ENCODE measurements around the gene H19. TPM values are rescaled to one million over a fixed set of nuclear protein-coding genes. Genes with fewer than 3 reads are reported as not detected.

Gene H19
- total RNA-seq, 1 donor from 2014 or later, result 46.9 TPM

DNA sequence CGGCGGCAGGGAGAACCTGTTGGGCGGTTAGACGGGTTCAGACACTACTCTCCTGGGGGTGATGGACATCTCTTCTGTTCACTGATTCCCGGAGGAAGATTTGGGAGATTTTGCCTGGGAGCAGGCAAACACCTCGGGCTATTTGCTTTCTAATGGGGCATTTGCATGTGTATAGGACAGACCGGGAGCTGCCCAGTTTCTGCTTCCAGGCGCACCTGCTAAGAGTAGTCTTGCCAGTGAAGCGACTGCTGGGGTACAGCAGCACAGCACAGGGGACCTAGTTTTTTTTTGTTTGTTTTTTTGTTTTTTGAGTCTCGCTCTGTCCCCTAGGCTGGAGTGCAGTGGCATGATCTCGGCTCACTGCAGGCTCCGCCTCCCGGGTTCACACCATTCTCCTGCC, 6.8 kb upstream of the H19 start:
- no peak for DNase-seq
- H3K4me3 Mint-ChIP-seq (ENCODE audit: unreplicated experiment), result no peak overlapping the region
- H3K36me3 Mint-ChIP-seq (ENCODE audit: unreplicated experiment), result no peaks in the 10 kb centered on the region
- H3K27ac Mint-ChIP-seq (ENCODE audit: unreplicated experiment), result no peak overlapping the region
- H3K9me3 Mint-ChIP-seq (ENCODE audit: unreplicated experiment), result no peaks in the 10 kb centered on the region
- TF ChIP-seq, protein P1, sequence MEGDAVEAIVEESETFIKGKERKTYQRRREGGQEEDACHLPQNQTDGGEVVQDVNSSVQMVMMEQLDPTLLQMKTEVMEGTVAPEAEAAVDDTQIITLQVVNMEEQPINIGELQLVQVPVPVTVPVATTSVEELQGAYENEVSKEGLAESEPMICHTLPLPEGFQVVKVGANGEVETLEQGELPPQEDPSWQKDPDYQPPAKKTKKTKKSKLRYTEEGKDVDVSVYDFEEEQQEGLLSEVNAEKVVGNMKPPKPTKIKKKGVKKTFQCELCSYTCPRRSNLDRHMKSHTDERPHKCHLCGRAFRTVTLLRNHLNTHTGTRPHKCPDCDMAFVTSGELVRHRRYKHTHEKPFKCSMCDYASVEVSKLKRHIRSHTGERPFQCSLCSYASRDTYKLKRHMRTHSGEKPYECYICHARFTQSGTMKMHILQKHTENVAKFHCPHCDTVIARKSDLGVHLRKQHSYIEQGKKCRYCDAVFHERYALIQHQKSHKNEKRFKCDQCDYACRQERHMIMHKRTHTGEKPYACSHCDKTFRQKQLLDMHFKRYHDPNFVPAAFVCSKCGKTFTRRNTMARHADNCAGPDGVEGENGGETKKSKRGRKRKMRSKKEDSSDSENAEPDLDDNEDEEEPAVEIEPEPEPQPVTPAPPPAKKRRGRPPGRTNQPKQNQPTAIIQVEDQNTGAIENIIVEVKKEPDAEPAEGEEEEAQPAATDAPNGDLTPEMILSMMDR (IDR thresholded peaks at IDR 0.05; ENCODE audit: partially characterized antibody, unreplicated experiment), result no peak
- no peaks in the 10 kb centered on the region for H3K4me1 Mint-ChIP-seq (ENCODE audit: low read depth, unreplicated experiment)
- H3K27me3 Mint-ChIP-seq (ENCODE audit: unreplicated experiment), result no peaks in the 10 kb centered on the region

GRCh38 chr11:2002807-2003206, 5.2 kb upstream of the H19 start:
- Mint-ChIP-seq H3K27ac (ENCODE audit: unreplicated experiment) (no peak overlapping the region), H3K27me3 (ENCODE audit: unreplicated experiment) (no peaks in the 10 kb centered on the region), H3K9me3 (ENCODE audit: unreplicated experiment) (no peaks in the 10 kb centered on the region), H3K36me3 (ENCODE audit: unreplicated experiment) (no peaks in the 10 kb centered on the region), H3K4me1 (ENCODE audit: low read depth, unreplicated experiment) (no peaks in the 10 kb centered on the region), H3K4me3 (ENCODE audit: unreplicated experiment) (no peak overlapping the region)
- TF ChIP-seq, protein P1 (IDR thresholded peaks at IDR 0.05; ENCODE audit: partially characterized antibody, unreplicated experiment), result no peak
- DNase-seq, result no peak

DNA sequence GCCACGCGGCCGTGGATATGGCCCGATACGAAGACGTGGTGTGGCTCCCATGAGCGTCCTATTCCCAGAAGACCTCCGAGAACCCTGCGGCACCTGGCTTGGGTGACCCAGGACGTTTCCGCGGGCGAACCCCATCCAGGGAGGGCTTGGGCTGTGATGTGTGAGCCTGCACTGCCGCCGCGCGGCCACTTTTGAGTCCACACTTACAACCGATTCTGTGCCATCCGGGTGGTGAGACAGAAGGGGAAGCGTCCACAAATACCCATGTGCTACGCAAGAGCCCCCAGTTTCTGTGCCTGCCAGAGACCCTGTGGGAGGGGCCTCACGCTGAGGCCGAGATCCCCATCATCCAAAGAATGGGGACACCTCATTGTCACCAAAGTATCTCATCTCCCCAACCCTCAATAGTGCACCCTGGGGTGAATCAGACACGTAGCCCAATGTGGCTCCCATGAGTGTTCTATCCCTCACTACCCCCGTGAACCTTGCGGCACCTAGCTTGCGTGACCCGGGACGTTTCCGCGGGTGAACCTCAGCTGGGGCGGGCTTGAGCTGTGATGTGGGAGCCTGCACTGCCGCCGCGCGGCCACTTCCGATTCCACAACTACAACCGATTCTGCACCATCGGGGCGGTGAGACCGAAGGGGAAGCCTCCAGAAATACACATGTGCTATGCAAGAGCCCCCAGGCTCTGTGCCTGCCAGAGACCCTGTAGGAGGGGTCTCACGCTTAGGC, 4.6 kb upstream of the H19 start:
- no peak for DNase-seq
- Mint-ChIP-seq H3K9me3 (ENCODE audit: unreplicated experiment) (no peaks in the 10 kb centered on the region), H3K27me3 (ENCODE audit: unreplicated experiment) (no peaks in the 10 kb centered on the region), H3K36me3 (ENCODE audit: unreplicated experiment) (no peaks in the 10 kb centered on the region), H3K4me1 (ENCODE audit: low read depth, unreplicated experiment) (no peaks in the 10 kb centered on the region), H3K4me3 (ENCODE audit: unreplicated experiment) (no peak overlapping the region), H3K27ac (ENCODE audit: unreplicated experiment) (no peak overlapping the region)
- TF ChIP-seq, protein P1 (IDR thresholded peaks at IDR 0.05; ENCODE audit: partially characterized antibody, unreplicated experiment), result no peak

DNA sequence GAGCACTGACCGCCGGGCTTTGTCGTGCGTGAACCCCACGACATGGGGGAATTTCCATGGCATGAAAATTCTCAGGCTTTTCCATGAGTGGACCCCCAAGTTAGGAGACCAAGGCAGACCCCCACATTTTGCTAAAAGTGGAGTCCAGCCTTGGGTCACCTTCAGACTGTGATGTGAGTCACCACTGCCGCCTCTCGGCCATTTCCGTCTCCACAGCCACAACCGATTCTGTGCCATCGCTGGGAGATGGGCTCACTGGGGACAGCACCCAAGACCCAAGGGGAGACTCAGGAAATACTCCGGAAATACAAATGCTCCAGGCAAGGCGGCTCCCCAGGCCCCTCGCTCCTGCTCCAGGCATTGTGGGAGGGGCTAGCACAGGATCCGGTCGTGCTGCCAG, 1.2 kb upstream of the H19 start:
- Mint-ChIP-seq H3K9me3 (ENCODE audit: unreplicated experiment) (no peaks in the 10 kb centered on the region), H3K4me3 (ENCODE audit: unreplicated experiment) (no peak overlapping the region), H3K27ac (ENCODE audit: unreplicated experiment) (no peak overlapping the region)

DNA sequence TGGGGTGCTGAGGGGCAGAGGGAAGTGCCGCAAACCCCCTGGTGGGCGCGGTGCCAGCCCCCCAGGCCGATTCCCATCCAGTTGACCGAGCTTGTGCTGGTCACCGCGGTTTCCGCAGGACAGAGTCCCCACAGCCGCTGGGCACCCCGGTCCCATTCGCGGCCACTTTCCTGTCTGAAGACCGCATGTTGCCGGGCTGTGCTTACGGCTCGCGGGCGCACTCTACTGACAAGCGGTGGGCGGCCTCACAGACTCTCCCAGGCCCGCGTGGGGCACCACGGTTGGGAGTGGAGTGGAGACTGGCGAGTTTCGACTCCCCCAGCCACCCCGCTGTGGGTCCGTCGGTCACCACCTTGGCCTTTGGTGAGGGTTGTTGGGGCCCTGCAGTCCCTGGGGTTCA, 648 bp upstream of the H19 start:
- H3K36me3 Mint-ChIP-seq (ENCODE audit: unreplicated experiment), result no peaks in the 10 kb centered on the region

More for the DNA sequence above, 1.2 kb upstream of the H19 start:
- no peaks in the 10 kb centered on the region for H3K4me1 Mint-ChIP-seq (ENCODE audit: low read depth, unreplicated experiment)
- no peak for DNase-seq
- H3K36me3 Mint-ChIP-seq (ENCODE audit: unreplicated experiment), result no peaks in the 10 kb centered on the region
- TF ChIP-seq, protein P1 (IDR thresholded peaks at IDR 0.05; ENCODE audit: partially characterized antibody, unreplicated experiment), result no peak
- H3K27me3 Mint-ChIP-seq (ENCODE audit: unreplicated experiment), result no peaks in the 10 kb centered on the region

More for the DNA sequence above, 648 bp upstream of the H19 start:
- Mint-ChIP-seq H3K4me3 (ENCODE audit: unreplicated experiment) (no peak overlapping the region), H3K27ac (ENCODE audit: unreplicated experiment) (no peak overlapping the region), H3K9me3 (ENCODE audit: unreplicated experiment) (no peaks in the 10 kb centered on the region), H3K27me3 (ENCODE audit: unreplicated experiment) (no peaks in the 10 kb centered on the region), H3K4me1 (ENCODE audit: low read depth, unreplicated experiment) (no peaks in the 10 kb centered on the region)
- DNase-seq, result no peak
- TF ChIP-seq, protein P1 (IDR thresholded peaks at IDR 0.05; ENCODE audit: partially characterized antibody, unreplicated experiment), result no peak
